Activated T-helper 2 cell treated with anti-CD3 and anti-CD28 coated beads, Interferon-gamma antibody, Interleukin-2, Interleukin-4, amounts not matched to agents 10 μg/mL and 5 μg/mL and 100 μg/mL, durations not matched to agents 14 hours and 24 hours and 36 hours (primary cell): Measurements from ENCODE around the gene MRPL46. TPM values are rescaled to one million over a fixed set of nuclear protein-coding genes. Genes with fewer than 3 reads are reported as not detected.

Experiments used
- DNase-seq: peaks from one replicate; pipeline ENCODE4 v3.0.0; 2021; ENCODE audit warnings: low spot score
- H3K27ac Mint-ChIP-seq: one replicate; pipeline ENCODE4 v1.8.0; 2021; ENCODE audit warnings: mixed read lengths
- H3K27me3 Mint-ChIP-seq: one replicate; pipeline ENCODE4 v1.8.0; 2021; ENCODE audit warnings: low read depth, mixed read lengths
- H3K36me3 Mint-ChIP-seq: one replicate; pipeline ENCODE4 v1.8.0; 2021; ENCODE audit warnings: low read depth, mixed read lengths
- H3K4me1 Mint-ChIP-seq: one replicate; pipeline ENCODE4 v1.8.0; 2021; ENCODE audit warnings: low read depth, mixed read lengths
- H3K4me3 Mint-ChIP-seq: one replicate; pipeline ENCODE4 v1.8.0; 2021; ENCODE audit warnings: low read depth, mild to moderate bottlenecking, moderate library complexity, mixed read lengths
- H3K9me3 Mint-ChIP-seq: one replicate; pipeline ENCODE4 v1.8.0; 2021; ENCODE audit warnings: mixed read lengths
- intact Hi-C: fragments of 100-400 bp; cut with micrococcal nuclease; formaldehyde crosslinking; loops from one replicate; pipeline ENCODE4 v1.15.1; 2023
- total RNA-seq: library from RNA; stranded (reverse); gene quantifications from 2 replicates; pipeline ENCODE4 v1.2.3, GENCODE V29; 2022

The MRPL46 gene
- total RNA-seq, 1 donor from 2014 or later = 42.4 TPM

GRCh38 chr15:88491158-88491557 is 24.0 kb upstream of the MRPL46 start:
- Mint-ChIP-seq H3K27ac (no peak overlapping the region), H3K4me1 (no peaks in the 10 kb centered on the region), H3K27me3 (no peaks in the 10 kb centered on the region), H3K4me3 (no peak overlapping the region), H3K9me3 (no peaks in the 10 kb centered on the region), H3K36me3 (no peaks in the 10 kb centered on the region)
- no peak for DNase-seq
- intact Hi-C loops = no loop called here

DNA sequence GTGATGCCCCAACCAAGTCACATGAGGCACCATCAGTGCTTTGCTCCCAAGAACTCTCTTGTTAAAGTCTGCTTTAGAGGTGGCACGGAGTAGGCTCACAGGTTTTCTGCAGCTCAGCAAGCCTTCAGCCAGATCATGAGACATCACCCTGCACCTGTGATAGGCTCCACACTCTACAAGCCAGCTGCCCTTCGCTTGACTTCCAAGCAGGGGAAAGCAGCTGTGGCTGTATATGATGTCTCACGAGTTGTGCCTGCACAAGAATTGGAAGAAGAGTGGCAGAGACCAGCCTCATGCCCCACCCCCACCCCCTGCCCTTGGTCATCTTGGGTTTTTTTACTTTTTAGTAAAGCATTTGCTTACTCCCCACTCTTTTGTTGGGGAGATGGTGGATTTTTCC is 22.8 kb upstream of the MRPL46 start:
- no peak overlapping the region for H3K27ac Mint-ChIP-seq
- H3K9me3 Mint-ChIP-seq = no peaks in the 10 kb centered on the region
- H3K4me3 Mint-ChIP-seq = no peak overlapping the region
- no peak for DNase-seq
- no peaks in the 10 kb centered on the region for H3K27me3 Mint-ChIP-seq
- intact Hi-C loops = no loop called here
- H3K4me1 Mint-ChIP-seq = no peaks in the 10 kb centered on the region
- no peaks in the 10 kb centered on the region for H3K36me3 Mint-ChIP-seq

- H3K4me1 Mint-ChIP-seq = no peaks in the 10 kb centered on the region
Measured at GRCh38 chr15:88489321-88489720, 22.1 kb upstream of the MRPL46 start.

DNA sequence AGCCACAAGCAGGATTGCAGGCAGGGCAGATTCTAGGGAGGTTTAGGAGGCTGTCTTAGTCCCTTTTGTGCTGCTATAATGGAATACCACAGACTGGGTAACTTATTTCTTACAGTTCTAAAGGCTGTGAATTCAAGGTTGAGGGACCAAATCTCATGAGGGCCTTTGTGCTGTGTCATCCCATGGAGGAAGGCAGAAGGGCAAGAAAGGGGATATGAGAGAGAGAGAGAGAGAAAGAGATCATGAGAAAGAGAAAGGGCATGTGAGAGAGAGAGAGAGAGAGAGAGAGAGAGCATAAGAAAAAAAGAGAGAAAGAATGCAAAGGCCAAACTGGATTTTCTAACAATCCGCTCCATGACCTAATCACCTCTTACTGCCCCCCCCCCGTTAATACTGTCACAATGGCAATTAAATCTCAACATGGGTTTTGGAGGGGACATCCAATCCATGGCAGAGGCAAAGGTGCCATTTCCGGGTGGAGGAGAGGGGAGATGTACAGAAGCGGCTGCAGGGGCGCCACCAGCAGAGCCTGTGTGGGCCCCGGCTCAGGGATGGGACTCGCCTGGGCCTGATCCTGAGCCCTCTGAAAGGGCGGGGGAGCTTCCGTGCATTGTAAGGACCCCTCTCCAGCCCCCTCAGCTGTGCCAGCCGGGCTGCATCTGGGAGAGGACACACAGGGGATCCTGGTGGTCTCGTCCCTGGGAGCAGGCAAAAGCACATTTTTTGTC is 20.8 kb upstream of the MRPL46 start:
- H3K9me3 Mint-ChIP-seq = no peaks in the 10 kb centered on the region
- H3K4me1 Mint-ChIP-seq = no peaks in the 10 kb centered on the region
- no peaks in the 10 kb centered on the region for H3K27me3 Mint-ChIP-seq
- no peak overlapping the region for H3K4me3 Mint-ChIP-seq
- no peaks in the 10 kb centered on the region for H3K36me3 Mint-ChIP-seq
- H3K27ac Mint-ChIP-seq = no peak overlapping the region
- no peak for DNase-seq
- intact Hi-C loops = no loop called here

More at GRCh38 chr15:88489321-88489720, 22.1 kb upstream of the MRPL46 start:
- no peaks in the 10 kb centered on the region for H3K27me3 Mint-ChIP-seq
- intact Hi-C loops = no loop called here
- no peak for DNase-seq
- no peaks in the 10 kb centered on the region for H3K36me3 Mint-ChIP-seq
- H3K9me3 Mint-ChIP-seq = no peaks in the 10 kb centered on the region
- no peak overlapping the region for H3K27ac Mint-ChIP-seq
- no peak overlapping the region for H3K4me3 Mint-ChIP-seq

GRCh38 chr15:88487178-88487795 is 20.1 kb upstream of the MRPL46 start:
- Mint-ChIP-seq H3K4me1 (no peaks in the 10 kb centered on the region), H3K9me3 (no peaks in the 10 kb centered on the region), H3K4me3 (no peak overlapping the region), H3K36me3 (no peaks in the 10 kb centered on the region), H3K27ac (no peak overlapping the region), H3K27me3 (no peaks in the 10 kb centered on the region)
- intact Hi-C loops = no loop called here
- DNase-seq = no peak

GRCh38 chr15:88484682-88485331 is 17.6 kb upstream of the MRPL46 start:
- no peaks in the 10 kb centered on the region for H3K9me3 Mint-ChIP-seq
- intact Hi-C loops = no loop called here
- no peaks in the 10 kb centered on the region for H3K36me3 Mint-ChIP-seq
- DNase-seq = no peak
- no peaks in the 10 kb centered on the region for H3K27me3 Mint-ChIP-seq
- no peak overlapping the region for H3K27ac Mint-ChIP-seq
- no peak overlapping the region for H3K4me3 Mint-ChIP-seq
- no peaks in the 10 kb centered on the region for H3K4me1 Mint-ChIP-seq

- Mint-ChIP-seq H3K27ac (no peak overlapping the region), H3K9me3 (no peaks in the 10 kb centered on the region), H3K36me3 (peaks cover 13% of the 10 kb centered on the region), H3K4me3 (no peak overlapping the region), H3K4me1 (no peaks in the 10 kb centered on the region), H3K27me3 (no peaks in the 10 kb centered on the region)
- no peak for DNase-seq
- intact Hi-C loops = no loop called here
Measured at GRCh38 chr15:88482263-88482662, 15.1 kb upstream of the MRPL46 start.

GRCh38 chr15:88480981-88481380 is 13.8 kb upstream of the MRPL46 start:
- Mint-ChIP-seq H3K9me3 (no peaks in the 10 kb centered on the region), H3K27ac (no peak overlapping the region), H3K27me3 (no peaks in the 10 kb centered on the region), H3K4me3 (no peak overlapping the region), H3K36me3 (peaks cover 23% of the 10 kb centered on the region), H3K4me1 (no peaks in the 10 kb centered on the region)
- no peak for DNase-seq
- intact Hi-C loops = no loop called here

DNA sequence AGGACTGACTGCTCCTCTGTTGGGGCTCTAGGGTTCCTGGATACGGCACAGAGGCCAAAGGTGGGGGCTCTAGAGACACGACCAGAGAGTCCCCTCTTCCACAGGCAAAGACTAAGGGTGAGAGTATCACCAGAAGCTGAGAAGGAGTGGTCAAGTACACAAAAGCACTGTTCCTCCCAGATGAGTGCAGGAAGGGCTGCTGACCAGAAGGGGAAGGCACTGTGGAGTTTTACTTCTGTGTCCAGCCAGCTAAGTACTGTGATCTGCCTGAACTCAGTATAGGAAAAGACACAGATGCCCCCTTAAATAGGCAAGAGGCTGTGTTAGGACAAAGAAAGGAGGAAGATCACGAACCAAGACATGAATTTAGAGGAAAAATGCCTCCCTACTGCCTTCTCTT is 12.0 kb upstream of the MRPL46 start:
- H3K36me3 Mint-ChIP-seq = peaks cover 37% of the 10 kb centered on the region
- no peak for DNase-seq
- no peaks in the 10 kb centered on the region for H3K4me1 Mint-ChIP-seq
- no peaks in the 10 kb centered on the region for H3K27me3 Mint-ChIP-seq
- intact Hi-C loops = loop anchor here (5.0 kb wide), 2 partner anchors 133 to 183 kb away; no protein-coding TSS in a partner anchor
- H3K4me3 Mint-ChIP-seq = no peak overlapping the region
- no peaks in the 10 kb centered on the region for H3K9me3 Mint-ChIP-seq
- no peak overlapping the region for H3K27ac Mint-ChIP-seq

GRCh38 chr15:88477904-88478303 is 10.7 kb upstream of the MRPL46 start:
- DNase-seq = no peak
- Mint-ChIP-seq H3K27me3 (no peaks in the 10 kb centered on the region), H3K27ac (no peak overlapping the region), H3K4me1 (no peaks in the 10 kb centered on the region), H3K4me3 (no peak overlapping the region), H3K9me3 (no peaks in the 10 kb centered on the region), H3K36me3 (peaks cover 42% of the 10 kb centered on the region)
- intact Hi-C loops = loop anchor here (5.0 kb wide), 2 partner anchors 134 to 184 kb away; no protein-coding TSS in a partner anchor

- H3K4me1 Mint-ChIP-seq = peaks cover 2% of the 10 kb centered on the region
- intact Hi-C loops = loop anchor here (5.0 kb wide), 2 partner anchors 135 to 185 kb away; no protein-coding TSS in a partner anchor
- no peak overlapping the region for H3K27ac Mint-ChIP-seq
- peaks cover 50% of the 10 kb centered on the region for H3K36me3 Mint-ChIP-seq
- DNase-seq = no peak
- H3K4me3 Mint-ChIP-seq = no peak overlapping the region
- no peaks in the 10 kb centered on the region for H3K27me3 Mint-ChIP-seq
- H3K9me3 Mint-ChIP-seq = no peaks in the 10 kb centered on the region
Measured at GRCh38 chr15:88477126-88477525, 9.9 kb upstream of the MRPL46 start.

DNA sequence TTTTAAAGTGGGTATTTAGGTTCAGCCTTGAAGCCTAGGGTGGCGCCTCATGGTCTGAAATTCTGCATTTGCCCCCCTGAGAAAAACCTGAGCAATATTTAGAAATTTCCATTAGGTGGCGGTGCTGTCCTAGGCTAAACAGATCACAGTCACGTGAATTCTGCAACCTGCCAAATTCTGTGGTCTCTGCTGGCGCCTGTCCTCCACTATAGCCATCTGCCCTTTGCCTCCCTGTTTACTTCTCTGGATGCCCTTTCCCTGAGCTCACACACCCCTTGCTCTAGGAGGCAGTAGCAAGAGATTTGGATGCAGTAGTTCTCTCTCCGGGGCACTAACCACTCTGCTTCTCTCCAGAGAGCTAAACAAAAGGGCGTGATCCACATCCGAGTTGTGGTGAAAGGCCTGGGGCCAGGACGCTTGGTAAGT is 9.5 kb upstream of the MRPL46 start:
- H3K36me3 Mint-ChIP-seq = peaks cover 55% of the 10 kb centered on the region
- intact Hi-C loops = loop anchor here (5.0 kb wide), 2 partner anchors 136 to 186 kb away; no protein-coding TSS in a partner anchor
- peaks cover 4% of the 10 kb centered on the region for H3K4me1 Mint-ChIP-seq
- DNase-seq = no peak
- H3K27me3 Mint-ChIP-seq = no peaks in the 10 kb centered on the region
- H3K27ac Mint-ChIP-seq = no peak overlapping the region
- no peak overlapping the region for H3K4me3 Mint-ChIP-seq
- no peaks in the 10 kb centered on the region for H3K9me3 Mint-ChIP-seq
